GM18505 (cell line): ENCODE measurements around the gene ENKUR.

ENCODE experiments used
- ATAC-seq: cut with Tn5 transposase; IDR thresholded peaks from one replicate; pipeline ENCODE4 v1.9.1; 2021; ENCODE audit not compliant: unreplicated experiment
- POLR2A ChIP-seq: IDR thresholded peaks from 4 replicates; pipeline ENCODE4 v1.6.1; 2011; ENCODE audit warnings: borderline replicate concordance; ENCODE audit not compliant: insufficient read depth, insufficient read length; ENCODE audit errors: extremely low read depth

Gene ENKUR, protein sequence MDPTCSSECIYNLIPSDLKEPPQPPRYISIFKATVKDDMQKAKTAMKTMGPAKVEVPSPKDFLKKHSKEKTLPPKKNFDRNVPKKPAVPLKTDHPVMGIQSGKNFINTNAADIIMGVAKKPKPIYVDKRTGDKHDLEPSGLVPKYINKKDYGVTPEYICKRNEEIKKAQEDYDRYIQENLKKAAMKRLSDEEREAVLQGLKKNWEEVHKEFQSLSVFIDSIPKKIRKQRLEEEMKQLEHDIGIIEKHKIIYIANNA

DNA sequence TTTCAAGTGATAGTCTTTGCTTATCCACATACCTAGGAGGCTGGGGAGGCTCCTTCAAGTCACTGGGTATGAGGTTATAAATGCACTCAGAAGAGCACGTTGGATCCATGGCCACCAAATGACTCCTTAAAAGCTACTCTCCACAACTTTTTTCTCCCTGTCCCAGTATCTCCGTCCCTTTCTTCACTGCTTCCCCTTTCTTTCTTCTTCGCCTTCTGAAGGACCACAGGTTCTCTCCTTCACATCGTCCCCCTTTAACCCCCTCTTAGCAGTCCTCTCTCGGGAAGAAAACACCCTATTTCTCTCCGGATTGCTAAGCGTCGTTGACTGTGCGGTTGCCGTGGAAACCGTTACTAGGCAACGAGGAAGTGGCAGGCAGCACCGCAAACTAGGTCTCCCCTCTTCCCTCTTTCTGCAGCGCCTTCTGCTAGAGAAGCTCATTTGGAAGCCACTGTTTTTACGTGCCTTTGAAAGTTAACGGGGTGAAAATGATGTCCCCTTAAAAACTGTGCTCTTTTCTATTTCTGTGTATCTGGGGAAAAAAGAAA lies at the start of gene ENKUR:
Gene ENKUR, minus strand, starts transcription at position 331 of the 548 bp plus-strand sequence. Its CDS starts 222 bp downstream, at position 109.
- peak; percentile 63 for ATAC-seq
- no peak for TF ChIP-seq POLR2A

DNA sequence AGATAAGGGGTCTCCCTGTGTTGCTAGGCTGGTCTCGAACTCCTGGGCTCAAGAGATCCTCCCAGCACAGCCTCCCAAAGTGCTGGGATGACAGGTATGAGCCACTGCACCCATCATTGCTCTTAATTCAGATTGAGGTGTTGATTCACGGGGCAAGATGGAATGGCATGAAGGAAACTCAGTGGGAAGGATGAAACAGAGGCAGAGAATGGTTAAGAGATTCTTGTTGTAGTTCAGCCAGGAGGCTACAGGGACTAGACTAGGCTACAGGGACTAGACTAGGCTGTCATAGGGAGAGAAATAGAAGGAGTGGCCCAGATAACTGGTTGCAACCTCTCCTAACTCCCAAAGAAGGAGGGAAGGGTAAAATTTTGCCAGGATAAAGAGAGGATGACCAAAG lies 48.4 kb upstream of the ENKUR start:
- no peak for TF ChIP-seq POLR2A
- ATAC-seq: no peak

DNA sequence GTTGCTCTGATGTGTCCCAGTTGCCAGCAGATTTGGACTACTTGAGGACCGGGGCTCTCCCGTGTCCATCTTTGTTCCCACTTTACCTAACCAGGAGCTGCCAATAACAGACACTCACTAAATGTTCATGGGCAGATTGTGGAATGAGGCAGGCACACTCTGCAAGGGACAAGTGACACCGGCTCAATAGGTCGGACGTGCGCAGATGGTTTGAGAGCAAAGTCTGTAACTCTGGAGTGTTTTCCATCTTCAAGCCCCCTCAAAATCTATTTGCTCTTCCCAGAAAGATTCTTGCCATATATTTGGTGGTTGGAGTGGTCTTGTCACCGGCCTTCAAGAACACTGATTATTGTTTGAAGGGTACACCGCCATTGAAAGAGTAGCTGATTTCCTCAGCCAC lies 47.7 kb upstream of the ENKUR start:
- no peak for ATAC-seq
- no peak for TF ChIP-seq POLR2A

DNA sequence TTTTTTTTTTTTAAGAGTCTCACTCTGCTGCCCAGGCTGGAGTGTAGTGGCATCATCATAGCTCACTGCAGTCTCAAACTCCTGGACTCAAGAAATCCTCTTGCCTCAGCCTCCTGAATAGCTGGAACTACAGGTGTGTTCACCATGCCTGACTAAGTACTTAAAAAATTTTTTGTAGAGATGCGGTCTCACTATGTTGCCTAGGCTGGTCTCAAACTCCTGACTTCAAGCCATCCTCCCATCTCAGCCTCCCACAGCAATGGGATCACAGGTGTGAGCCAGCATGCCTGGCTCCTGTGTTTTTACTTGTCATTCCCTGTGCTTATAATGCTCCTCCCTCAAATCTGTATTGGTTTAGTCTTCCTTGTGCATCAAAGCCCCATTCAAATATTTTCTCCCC lies 47.2 kb upstream of the ENKUR start:
- no peak for ATAC-seq
- no peak for TF ChIP-seq POLR2A

DNA sequence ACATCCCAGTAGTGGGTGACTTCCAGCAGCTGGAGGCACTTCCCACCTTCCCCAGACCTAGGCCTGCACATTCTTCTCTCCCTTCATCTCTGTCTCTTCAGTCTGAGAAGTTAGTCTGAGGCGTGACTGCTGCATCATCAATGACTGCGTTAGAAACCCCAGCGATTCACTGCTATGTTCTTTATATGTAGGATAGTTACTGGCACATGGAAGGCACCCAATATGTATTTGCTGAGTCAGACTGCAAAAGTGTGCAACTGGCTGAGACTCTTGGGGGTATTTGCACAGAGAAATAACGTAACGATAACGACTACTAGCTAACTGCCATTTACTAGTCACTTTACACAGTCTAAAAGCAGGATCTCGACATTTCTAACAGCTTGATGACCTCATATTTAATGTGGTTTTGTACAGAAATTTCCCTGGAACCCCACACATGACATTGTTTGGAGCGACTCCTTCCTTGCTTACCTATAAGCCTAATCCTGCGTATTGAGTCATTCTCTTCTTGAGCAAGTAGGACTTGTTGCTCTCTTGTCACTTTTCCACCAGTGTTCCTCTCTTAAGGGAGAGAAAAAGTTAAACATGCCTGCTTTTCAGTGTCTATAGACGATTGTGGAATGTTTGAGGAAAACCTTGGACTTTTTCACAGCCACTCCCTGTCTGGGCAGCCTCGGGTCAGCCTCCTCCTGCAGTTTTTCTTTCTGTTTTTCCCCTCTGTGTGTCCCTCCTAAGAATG lies 45.9 kb upstream of the ENKUR start:
- no peak for ATAC-seq
- no peak for TF ChIP-seq POLR2A

DNA sequence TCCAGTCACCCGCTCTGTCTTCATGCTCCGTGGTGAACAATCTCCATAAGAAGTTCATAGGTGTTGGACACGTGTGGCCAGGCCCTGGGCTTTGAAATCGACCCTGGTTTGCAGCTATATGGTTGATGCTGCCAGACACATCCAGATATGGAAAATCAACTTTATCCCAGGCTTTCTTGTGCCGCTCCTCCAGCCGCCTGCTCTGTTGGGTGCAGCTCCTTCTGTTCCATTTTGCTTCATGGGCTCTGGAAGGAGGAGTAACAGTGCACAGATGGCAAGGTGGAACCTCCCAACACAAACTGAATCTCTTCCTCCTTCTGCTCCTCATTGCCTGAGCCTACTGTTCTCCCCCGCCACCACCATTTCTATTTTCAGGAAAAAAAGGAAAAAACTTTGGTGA lies 45.2 kb upstream of the ENKUR start:
- ATAC-seq: no peak
- no peak for TF ChIP-seq POLR2A

DNA sequence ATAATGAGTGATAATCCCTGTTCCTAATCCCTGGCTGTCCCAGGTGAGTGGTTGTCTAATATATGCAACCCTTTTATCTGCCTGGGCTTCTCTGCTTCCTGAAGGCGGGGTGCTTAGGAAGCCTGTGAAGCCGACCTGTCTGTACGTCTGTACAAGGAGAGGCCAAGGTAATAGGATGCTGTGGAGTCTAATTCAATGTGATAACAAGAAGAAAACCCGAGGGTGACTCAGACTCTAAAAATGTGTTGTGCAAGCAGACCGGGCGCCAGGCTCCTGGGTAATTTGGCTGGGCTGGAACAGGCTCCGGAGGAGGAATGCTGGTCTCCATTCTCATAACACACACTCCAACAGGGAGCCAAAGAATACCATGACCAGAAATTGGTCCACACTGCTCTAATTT lies 44.0 kb upstream of the ENKUR start:
- TF ChIP-seq POLR2A: no peak
- no peak for ATAC-seq

DNA sequence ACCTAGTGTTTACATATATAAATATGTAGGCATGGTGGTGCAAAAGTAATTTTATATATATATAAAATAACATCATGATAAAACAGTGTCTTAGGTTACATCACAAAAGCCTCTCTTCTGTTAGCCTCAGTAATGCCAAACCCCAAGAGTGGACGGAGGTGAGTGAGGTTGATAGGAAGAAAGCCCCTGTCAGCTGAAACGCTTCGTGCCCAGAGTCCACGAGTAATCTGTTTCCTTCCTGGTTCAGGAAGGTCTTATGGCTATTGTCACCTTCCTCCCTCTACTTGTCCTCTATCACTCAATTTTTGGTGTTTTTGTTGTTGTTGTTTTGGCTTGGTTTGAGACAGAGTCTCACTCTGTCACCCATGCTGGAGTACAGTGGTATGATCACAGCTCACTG lies 41.9 kb upstream of the ENKUR start:
- TF ChIP-seq POLR2A: no peak
- ATAC-seq: no peak

DNA sequence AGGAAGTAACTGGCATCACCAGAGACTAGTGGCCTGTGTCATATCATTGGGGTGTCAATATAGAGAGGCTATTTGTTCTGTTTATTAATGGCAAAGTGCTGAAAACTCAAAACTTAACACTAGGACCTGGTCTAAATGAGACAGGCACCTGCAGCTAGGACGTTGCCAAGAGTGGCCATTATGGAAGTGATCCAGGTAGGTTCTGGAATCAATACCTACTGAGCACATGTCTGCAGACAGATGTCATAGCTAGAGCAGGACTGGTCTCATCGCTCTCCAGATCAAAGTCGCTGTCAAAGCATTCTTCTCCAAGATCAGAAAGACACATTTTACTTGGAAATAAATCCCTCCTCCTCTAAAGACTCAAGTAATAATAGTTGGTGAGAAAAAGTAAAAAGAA lies 40.8 kb upstream of the ENKUR start:
- no peak for ATAC-seq

DNA sequence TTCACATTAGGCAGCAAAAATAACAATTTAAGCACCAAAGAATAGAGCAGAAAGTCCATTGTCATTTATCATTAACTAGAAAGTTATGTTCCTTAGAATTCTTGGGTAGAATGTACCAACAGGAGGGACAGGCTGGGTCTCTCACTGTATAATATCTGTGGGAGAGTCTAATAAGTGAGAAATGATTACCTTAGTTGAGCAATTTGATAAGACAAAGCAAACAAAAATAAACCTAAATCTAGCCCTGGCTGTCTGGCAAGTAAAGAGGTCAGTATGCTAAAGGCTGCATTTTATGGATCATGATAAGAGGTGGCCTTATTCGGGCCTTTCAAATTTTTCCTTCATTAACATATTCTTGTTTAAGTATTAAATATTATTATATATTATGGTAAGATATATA lies 36.1 kb upstream of the ENKUR start:
- TF ChIP-seq POLR2A: no peak
- ATAC-seq: no peak

More for the DNA sequence above, 40.8 kb upstream of the ENKUR start:
- TF ChIP-seq POLR2A: no peak

DNA sequence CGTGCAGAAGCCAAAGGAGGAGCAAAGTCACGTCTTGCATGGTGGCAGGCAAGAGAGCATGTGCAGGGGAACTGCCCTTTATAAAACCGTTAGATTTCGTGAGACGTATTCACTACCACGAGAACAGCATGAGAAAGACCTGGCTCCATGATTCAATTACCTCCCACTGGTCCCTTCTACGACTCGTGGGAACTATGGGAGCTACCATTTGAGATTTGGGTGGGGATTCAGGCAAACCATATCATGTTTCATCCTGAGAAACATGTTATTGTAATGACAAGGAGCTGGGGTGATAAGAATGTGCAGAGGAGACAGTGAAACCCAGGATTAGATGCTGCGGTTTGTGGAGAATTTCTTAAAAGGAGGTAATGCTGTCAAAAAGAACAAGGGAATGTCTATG lies 34.4 kb upstream of the ENKUR start:
- ATAC-seq: no peak
- TF ChIP-seq POLR2A: no peak

DNA sequence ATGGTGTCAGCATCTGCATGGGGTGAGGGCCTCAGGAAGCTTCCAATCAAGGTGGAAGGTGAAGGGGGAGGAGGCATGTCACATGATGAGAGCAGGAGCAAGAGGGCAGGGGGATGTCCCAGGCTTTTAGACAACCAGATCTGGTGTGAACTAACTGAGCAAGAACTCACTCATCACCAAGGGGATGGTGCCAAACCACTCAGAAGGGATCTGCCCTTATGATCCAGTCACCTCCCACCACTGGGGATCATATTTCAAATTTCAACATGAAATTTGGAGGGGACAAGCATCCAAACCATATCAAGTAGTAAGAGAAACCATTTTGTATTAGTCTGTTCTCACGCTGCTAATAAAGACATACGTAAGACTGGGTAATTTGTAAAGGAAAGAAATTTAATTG lies 34.0 kb upstream of the ENKUR start:
- no peak for ATAC-seq
- no peak for TF ChIP-seq POLR2A

DNA sequence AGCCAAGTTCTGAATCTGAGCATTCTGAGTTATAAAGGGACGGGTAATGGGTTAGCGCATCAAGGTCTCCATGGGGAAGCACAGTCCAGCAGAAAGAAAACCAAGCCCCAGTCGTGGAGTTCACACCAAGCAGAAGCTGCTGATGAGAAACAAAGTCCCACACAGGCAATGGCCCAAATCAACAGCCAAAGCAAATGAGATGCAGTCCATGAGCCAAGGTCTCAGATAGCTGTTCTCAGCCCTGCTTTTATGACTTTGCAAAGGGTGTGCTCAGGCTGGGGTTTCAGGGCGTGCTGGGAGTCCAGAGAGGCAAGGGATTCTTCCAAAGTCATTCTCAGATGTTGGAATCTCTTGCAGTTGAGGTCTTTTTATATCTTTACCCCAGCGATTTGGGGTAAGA lies 32.5 kb upstream of the ENKUR start:
- TF ChIP-seq POLR2A: no peak
- no peak for ATAC-seq
